Sigmoid colon (tissue), 4 donors: Measurements from ENCODE around the gene TADA3.

ENCODE experiments used
- CTCF ChIP-seq, 4 experiments: fragments of 450-650 bp in 3 of 4; fragments of 200-600 bp in 1 of 4; IDR thresholded peaks; one replicate each; pipeline ENCODE4 v1.5.1; 2016 to 2019; ENCODE audit warnings: antibody characterized with exemption in 4 of 4, mild to moderate bottlenecking in 3 of 4, moderate library complexity in 2 of 4
- EP300 ChIP-seq, 4 donors: sonication (generic); formaldehyde crosslinking; IDR thresholded peaks; one replicate each; pipeline ENCODE4 v1.6.1; 2017; ENCODE audit warnings: antibody characterized with exemption in 4 of 4
- POLR2A ChIP-seq, 2 donors: fragments of 450-650 bp; IDR thresholded peaks; one replicate each; pipeline ENCODE4 v1.6.1; 2016; ENCODE audit warnings: antibody characterized with exemption in 2 of 2, mild to moderate bottlenecking in 2 of 2, moderate library complexity in 2 of 2
- POLR2AphosphoS5 ChIP-seq, 4 donors: sonication (generic); formaldehyde crosslinking; IDR thresholded peaks; one replicate each; pipeline ENCODE4 v1.6.1; 2017; ENCODE audit warnings: antibody characterized with exemption in 4 of 4

DNA sequence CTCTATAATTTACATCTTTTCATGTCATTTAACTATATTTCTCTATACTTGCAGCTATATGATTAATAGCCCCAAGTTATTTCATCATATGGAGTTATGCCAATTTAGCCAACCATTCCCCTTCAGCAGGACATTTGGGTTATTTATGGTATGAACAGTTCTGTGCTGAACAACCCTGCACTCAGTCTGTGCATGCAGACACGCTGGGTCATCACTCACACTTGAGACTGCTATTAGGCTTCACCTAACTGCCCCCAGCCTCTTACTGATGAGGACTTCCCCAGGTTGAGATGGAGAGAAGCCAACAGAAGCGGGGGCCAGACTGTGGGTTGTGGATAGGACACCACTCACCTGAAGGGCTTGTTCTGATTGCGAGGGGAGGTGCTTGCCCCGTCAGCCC lies 7.3 kb downstream of the TADA3 start:
- TF ChIP-seq POLR2A (IDR thresholded peaks at IDR 0.05) (no peak), CTCF (IDR thresholded peaks at IDR 0.05) (no peak), POLR2AphosphoS5 (IDR thresholded peaks at IDR 0.05) (no peak), EP300 (IDR thresholded peaks at IDR 0.05) (no peak)
